Occipital lobe (tissue), 2 donors: ENCODE data around the gene MYO3B. TPM values are rescaled to one million over a fixed set of nuclear protein-coding genes. Genes with fewer than 3 reads are reported as not detected.

Source experiments
- DNase-seq: peaks from one replicate; lab custom pipeline; 2025; lab: John Stamatoyannopoulos, UW
- total RNA-seq: library from RNA; depleted of rRNA; stranded (reverse); fragments of >200 nt; gene quantifications from one replicate; pipeline ENCODE4 v1.2.3, GENCODE V29; 2014

The MYO3B gene, protein sequence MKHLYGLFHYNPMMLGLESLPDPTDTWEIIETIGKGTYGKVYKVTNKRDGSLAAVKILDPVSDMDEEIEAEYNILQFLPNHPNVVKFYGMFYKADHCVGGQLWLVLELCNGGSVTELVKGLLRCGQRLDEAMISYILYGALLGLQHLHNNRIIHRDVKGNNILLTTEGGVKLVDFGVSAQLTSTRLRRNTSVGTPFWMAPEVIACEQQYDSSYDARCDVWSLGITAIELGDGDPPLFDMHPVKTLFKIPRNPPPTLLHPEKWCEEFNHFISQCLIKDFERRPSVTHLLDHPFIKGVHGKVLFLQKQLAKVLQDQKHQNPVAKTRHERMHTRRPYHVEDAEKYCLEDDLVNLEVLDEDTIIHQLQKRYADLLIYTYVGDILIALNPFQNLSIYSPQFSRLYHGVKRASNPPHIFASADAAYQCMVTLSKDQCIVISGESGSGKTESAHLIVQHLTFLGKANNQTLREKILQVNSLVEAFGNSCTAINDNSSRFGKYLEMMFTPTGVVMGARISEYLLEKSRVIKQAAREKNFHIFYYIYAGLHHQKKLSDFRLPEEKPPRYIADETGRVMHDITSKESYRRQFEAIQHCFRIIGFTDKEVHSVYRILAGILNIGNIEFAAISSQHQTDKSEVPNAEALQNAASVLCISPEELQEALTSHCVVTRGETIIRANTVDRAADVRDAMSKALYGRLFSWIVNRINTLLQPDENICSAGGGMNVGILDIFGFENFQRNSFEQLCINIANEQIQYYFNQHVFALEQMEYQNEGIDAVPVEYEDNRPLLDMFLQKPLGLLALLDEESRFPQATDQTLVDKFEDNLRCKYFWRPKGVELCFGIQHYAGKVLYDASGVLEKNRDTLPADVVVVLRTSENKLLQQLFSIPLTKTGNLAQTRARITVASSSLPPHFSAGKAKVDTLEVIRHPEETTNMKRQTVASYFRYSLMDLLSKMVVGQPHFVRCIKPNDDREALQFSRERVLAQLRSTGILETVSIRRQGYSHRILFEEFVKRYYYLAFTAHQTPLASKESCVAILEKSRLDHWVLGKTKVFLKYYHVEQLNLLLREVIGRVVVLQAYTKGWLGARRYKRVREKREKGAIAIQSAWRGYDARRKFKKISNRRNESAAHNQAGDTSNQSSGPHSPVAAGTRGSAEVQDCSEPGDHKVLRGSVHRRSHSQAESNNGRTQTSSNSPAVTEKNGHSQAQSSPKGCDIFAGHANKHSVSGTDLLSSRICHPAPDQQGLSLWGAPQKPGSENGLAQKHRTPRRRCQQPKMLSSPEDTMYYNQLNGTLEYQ (N-terminal part only)
- 0.16 TPM for total RNA-seq

GRCh38 chr2:170177950-170178781, at the start of gene MYO3B:
TSS of gene MYO3B (plus strand) at chr2:170178147. CDS start at chr2:170178288, 141 bp downstream.
- no peak for DNase-seq

DNA sequence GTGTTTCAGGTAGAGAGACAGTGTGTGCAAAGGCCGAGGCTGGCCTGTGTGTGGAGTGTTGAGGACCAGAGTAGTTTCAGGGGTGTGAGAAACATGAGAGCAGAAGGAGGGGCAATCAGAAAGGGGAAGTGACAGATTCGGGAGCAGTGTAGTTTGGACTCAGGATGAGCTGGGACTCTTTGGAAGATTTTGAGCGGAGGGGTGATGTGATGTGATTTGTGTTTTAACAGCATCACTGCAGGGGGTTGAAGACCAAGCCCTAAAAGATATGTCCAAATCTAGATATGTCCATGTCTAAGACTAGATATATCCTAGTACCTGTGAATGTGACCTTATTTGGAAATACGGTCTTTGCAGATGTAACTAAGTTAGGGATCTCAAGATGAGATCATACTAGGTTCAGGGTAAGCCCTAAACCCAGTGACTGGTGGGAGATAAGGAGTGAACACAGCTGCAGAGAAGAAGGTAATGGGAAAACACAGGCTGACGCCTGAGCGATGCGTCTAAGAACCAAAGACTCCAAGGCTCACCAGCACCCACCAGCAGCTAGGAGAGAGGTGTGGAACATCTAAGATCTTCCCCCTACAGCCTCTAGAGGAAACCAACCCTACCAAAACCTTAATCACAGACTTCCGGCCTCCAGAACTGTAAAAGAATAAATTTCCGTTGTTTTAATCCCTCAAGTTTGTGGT, 38.5 kb upstream of the MYO3B start:
- no peak for DNase-seq

GRCh38 chr2:170140561-170140960, 37.4 kb upstream of the MYO3B start:
- DNase-seq: no peak

DNA sequence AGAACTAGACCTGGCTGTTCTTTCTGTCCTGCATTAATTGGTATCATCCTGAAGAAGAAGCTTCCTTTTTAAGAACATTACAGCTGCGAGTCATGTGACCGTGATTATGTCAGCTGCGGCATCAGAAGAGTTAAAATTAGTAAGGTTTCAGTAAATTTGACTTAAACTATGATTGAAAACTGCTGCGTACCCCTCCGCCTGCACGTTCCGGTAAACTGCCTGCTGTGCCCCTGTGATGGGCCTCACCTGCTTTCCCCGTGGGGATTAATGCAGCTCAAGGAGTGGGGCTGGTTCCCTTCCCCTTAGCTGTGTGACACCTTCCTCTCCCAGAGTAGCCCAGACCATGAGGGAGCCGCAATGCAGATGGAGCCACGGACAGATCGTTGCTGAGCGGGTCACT, 36.1 kb upstream of the MYO3B start:
- no peak for DNase-seq

GRCh38 chr2:170142502-170142901, 35.4 kb upstream of the MYO3B start:
- no peak for DNase-seq

- DNase-seq: no peak
Observed at GRCh38 chr2:170143045-170143717, 34.8 kb upstream of the MYO3B start.

DNA sequence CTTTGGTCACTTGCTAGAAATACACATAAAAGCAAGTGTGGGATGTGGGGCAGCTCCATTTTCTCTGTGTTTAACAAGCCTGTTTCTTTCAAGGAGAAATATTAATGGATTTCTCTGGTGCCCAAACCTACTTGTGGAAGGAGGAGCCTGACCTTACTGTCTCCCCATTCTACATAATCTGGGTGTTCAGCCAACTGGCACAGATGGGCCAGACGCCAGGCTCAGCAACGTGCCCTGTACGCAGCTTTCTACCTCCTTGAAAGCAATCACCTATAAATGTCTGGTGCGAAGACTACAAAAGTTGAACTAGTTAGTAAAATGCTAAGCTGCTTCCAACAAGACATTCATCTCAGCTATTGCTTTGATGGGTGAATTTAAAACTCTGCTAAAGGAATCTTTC, 33.2 kb upstream of the MYO3B start:
- no peak for DNase-seq

DNA sequence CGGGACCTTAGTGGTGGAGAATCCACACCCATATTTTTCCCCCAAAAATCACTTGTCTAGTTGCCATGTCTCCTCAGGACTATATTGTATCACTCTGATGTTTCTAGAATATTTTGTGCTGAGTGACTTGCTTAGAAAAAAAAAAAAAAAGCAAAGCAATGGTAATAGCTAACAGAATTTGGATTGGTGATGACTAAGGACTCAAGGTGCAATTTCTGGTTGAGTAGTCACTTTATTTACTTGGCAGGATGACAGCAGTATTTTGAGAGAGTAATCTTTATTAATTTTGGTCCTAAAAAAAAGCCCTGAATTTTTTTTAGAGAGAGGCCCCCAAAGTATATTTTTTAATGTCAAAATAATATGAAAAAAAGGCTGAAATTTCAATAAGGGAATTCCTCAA, 32.8 kb upstream of the MYO3B start:
- DNase-seq: no peak

DNA sequence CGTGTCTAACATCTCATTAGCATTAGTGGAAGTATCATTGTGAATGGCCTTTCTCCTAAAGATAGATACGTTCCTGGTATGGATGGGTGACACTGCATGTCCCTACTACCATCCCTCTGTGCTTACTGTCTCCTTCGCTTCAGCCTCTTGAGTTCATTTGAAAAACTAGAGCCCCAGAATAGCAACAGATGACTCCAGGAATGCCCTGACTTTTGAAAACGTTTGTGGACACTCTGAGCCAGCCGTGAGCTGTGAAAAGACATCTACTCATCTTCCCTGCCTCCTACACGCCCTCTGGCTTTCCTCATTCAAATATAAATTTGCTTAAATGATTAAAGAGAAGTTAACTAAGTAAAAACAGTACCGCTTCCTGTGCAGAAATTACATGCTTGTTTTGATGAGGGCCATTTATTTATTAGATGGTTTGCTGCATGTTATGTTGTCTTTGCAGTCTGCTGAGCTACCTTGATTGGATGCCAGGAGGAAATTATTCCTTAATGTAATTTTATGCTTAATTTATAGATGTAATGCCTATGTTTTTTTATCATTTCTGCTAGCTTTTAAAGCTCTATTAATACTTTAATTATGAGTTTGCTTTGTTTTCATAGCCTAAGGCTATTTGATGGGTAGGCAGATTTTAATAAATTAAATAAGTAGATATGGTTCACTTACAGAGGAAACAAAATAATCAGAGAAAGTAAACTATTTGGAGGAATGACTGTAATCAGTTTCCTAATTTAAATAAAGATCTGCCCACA, 32.1 kb upstream of the MYO3B start:
- no peak for DNase-seq

DNA sequence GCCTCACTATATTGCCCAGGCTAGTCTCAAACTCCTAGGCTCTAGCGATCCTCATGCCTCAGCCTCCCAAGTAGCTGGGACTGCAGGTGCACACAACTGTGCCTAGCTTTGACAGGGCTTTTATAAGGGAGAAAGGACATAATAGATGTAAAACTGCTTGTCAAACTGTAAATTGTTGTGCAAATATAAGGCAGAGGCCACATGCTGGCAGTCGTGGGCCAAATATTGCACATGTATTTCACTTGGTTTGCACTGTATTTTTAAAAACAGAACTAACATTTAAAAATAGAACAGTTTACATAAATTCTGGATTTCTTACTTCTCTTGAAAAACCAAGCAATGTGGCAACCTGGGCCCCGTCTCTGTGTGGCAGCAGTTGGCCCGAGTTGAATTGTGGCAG, 31.2 kb upstream of the MYO3B start:
- no peak for DNase-seq

DNA sequence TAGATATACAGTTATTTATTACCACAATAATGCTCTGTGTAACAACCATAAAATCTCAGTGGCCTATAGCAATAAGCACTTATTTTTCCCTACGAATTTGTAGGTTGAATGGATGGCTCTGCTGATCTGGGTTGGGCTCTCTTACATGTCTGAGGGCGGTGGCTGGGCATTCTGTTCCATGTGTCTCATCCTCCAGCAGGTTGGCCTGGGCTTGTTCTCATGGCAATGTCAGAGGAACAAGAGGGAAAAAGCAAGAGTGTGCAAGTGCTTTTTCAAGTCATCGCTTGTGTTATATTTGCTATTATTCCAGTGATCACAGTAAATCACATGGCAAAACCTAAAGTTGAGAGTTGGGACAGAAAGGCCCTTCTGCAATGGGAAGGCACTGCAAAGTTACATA, 30.4 kb upstream of the MYO3B start:
- DNase-seq: no peak

DNA sequence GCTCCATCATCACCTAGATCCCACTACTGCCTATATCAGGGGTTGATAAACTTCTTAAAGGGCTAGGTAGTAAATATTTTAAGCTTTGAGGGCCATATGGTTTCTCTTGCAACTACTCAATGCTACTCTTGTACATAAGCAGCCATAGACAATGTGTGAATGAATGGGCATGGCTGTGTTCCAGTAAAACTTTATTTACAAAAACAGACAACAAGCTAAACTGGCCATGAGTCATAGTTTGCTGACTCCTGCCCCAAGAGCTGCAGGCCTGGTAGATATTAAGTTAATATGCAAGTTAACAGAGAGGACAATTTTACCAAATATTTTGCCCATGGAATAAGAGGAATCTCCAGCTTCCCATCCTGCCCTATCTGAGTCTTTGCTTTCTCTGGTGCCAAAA, 29.8 kb upstream of the MYO3B start:
- DNase-seq: no peak

- DNase-seq: no peak
Observed at GRCh38 chr2:170152421-170152820, 25.5 kb upstream of the MYO3B start.

- no peak for DNase-seq
Observed at GRCh38 chr2:170155022-170155722, 22.8 kb upstream of the MYO3B start.

- no peak for DNase-seq
Observed at GRCh38 chr2:170155723-170156253, 22.2 kb upstream of the MYO3B start.

DNA sequence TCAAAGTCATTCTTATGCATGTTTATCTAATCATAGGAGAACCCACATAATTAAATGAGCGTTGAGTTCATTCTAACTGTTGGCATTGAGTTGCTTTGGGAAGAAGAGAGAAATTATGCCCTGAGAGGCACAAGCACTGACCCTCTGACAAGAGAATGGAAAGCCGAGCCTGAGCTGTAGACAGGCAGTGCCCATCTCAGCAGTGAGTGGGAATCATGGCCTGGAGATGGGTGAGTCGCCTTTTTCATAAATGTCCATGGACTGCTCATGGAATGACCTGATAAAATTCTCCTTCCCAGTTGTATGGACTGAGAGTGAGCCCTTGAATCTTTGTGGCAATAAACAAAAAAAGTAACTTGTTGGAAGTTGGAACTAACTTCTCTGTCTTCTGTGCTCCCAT, 21.4 kb upstream of the MYO3B start:
- DNase-seq: no peak

GRCh38 chr2:170157025-170157684, 20.8 kb upstream of the MYO3B start:
- no peak for DNase-seq
